T-cell (primary cell): ENCODE results near the gene TMEM163. TPM values are rescaled to one million over a fixed set of nuclear protein-coding genes. Genes with fewer than 3 reads are reported as not detected.
A peak's percentile ranks its signal among the peaks of the same experiment; 100 is the strongest.

Experiments used
- ATAC-seq, 4 experiments: fragments of 200-7000 bp in 3 of 4; fragments of 150-1000 bp in 1 of 4; cut with Tn5 transposase; replicated peaks in 1 of 4; 1 replicate in 3 of 4; 2 replicates in 1 of 4; pipeline ENCODE4 v1.10.0; 2021; ENCODE audit warnings: moderate library complexity in 3 of 4, mild to moderate bottlenecking in 2 of 4, moderate number of reproducible peaks in 1 of 4
- CTCF ChIA-PET, 2 donors: fragments of 300-600 bp; sonication (Branson Sonifier 250); formaldehyde crosslinking; loops; one replicate each; lab custom pipeline; 2022; ENCODE audit warnings: antibody characterized with exemption in 2 of 2; lab: Charles Lee
- POLR2A ChIA-PET, 2 donors: fragments of 300-600 bp; sonication (Branson Sonifier 250); formaldehyde crosslinking; loops; one replicate each; lab custom pipeline; 2022; ENCODE audit warnings: antibody characterized with exemption in 2 of 2; lab: Charles Lee
- DNase-seq, 35 experiments: peaks; one replicate each; pipeline versions ENCODE4 v3.0.0 to v3.0.0-alpha.2; 2013 to 2023
- H3K27ac ChIP-seq: one replicate; pipeline ENCODE4 v1.5.1; 2013; ENCODE audit warnings: low read length
- H3K27me3 ChIP-seq, 2 experiments: replicated peaks in 1 of 2; 1 replicate in 1 of 2; 2 replicates in 1 of 2; pipeline versions ENCODE4 v1.6.1 to v1.7.0; 2013; ENCODE audit warnings: low read length in 1 of 2, mixed read lengths in 1 of 2; ENCODE audit not compliant: control insufficient read depth in 2 of 2, insufficient read depth in 2 of 2; ENCODE audit errors: extremely low read depth in 1 of 2
- H3K36me3 ChIP-seq, 2 donors: 1 replicate in 1 of 2; 2 replicates in 1 of 2; pipeline versions ENCODE4 v1.6.1 to v1.7.0; 2013; ENCODE audit warnings: low read length in 1 of 2; ENCODE audit not compliant: control insufficient read depth in 2 of 2, insufficient read depth in 1 of 2; ENCODE audit errors: extremely low read depth in 1 of 2
- H3K4me1 ChIP-seq, 2 experiments: 1 replicate in 1 of 2; 2 replicates in 1 of 2; pipeline versions ENCODE4 v1.6.1 to v1.7.0; 2013; ENCODE audit warnings: low read length in 2 of 2, mixed read lengths in 1 of 2; ENCODE audit not compliant: insufficient read depth in 2 of 2, control insufficient read depth in 1 of 2; ENCODE audit errors: extremely low read depth in 1 of 2
- H3K4me3 ChIP-seq, 2 donors: 1 replicate in 1 of 2; 2 replicates in 1 of 2; pipeline versions ENCODE4 v1.5.1 to v1.7.0; 2013; ENCODE audit warnings: mild to moderate bottlenecking in 2 of 2, low read length in 1 of 2, moderate library complexity in 1 of 2; ENCODE audit not compliant: control insufficient read depth in 1 of 2; ENCODE audit errors: extremely low read depth in 1 of 2
- H3K9me3 ChIP-seq: 2 replicates; pipeline ENCODE4 v1.7.0; 2013
- H3K27ac Mint-ChIP-seq, 2 donors: one replicate each; pipeline ENCODE4 v1.8.0; 2020 to 2021; ENCODE audit warnings: mild to moderate bottlenecking in 2 of 2, mixed read lengths in 2 of 2
- H3K27me3 Mint-ChIP-seq, 2 donors: one replicate each; pipeline ENCODE4 v1.8.0; 2021 to 2022; ENCODE audit warnings: mixed read lengths in 2 of 2
- H3K36me3 Mint-ChIP-seq: one replicate; pipeline ENCODE4 v1.8.0; 2021; ENCODE audit warnings: mixed read lengths
- H3K4me1 Mint-ChIP-seq, 3 donors: one replicate each; pipeline ENCODE4 v1.8.0; 2020 to 2022; ENCODE audit warnings: mixed read lengths in 3 of 3, mild to moderate bottlenecking in 1 of 3
- H3K4me3 Mint-ChIP-seq, 3 donors: one replicate each; pipeline ENCODE4 v1.8.0; 2020 to 2022; ENCODE audit warnings: mild to moderate bottlenecking in 3 of 3, mixed read lengths in 3 of 3, moderate library complexity in 3 of 3
- H3K9me3 Mint-ChIP-seq, 3 donors: one replicate each; pipeline ENCODE4 v1.8.0; 2020 to 2022; ENCODE audit warnings: mixed read lengths in 3 of 3
- WGBS: methylation state at CpG from one replicate; pipeline ENCODE4 v1.1.5; 2013; ENCODE audit warnings: missing lambda C conversion rate; ENCODE audit not compliant: insufficient coverage; 5-methylcytosine and 5-hydroxymethylcytosine counted together
- total RNA-seq, 35 experiments: library from RNA in 6 of 35; stranded (reverse) in 6 of 35; fragments of 120-200 nt in 1 of 35; gene quantifications; one replicate each; pipeline versions ENCODE4 v1.2.1 to v1.2.4 and lab custom pipeline; 2013 to 2026

The TMEM163 gene
- total RNA-seq, 5 donors from 2014 or later (not counting 1 experiment from before 2014, with no cell fraction given), result 0.18 to 0.73 (median 0.35) TPM

GRCh38 chr2:134455426-134455825 lies 263.4 kb downstream of the TMEM163 start:
- DNase-seq, result peak in 1 of 35 experiments; percentile 18
- ChIA-PET CTCF (interaction anchor here in 1 of 2 donors (1.0 kb wide), 1 partner anchor 442 kb away, joined by 3 read pairs; no protein-coding TSS in a partner anchor), POLR2A (no interaction called here)
- no peaks in the 10 kb centered on the region for H3K4me1 ChIP-seq
- no peak overlapping the region for H3K27ac ChIP-seq
- ATAC-seq, result no peak
- no peaks in the 10 kb centered on the region for H3K27me3 ChIP-seq
- Mint-ChIP-seq H3K27me3 (no peaks in the 10 kb centered on the region), H3K27ac (peak overlapping the region in 1 of 2 donors; percentile 8), H3K4me1 (peaks cover 0 to 1% (median 0%) of the 10 kb centered on the region in 3 donors), H3K9me3 (no peaks in the 10 kb centered on the region), H3K4me3 (no peak overlapping the region), H3K36me3 (peaks cover 19% of the 10 kb centered on the region)
- no peaks in the 10 kb centered on the region for H3K9me3 ChIP-seq
- 92% methylated on average over 10 of the region's 10 CpGs for WGBS
- H3K4me3 ChIP-seq, result no peak overlapping the region
- peaks cover 3 to 13% of the 10 kb centered on the region in 2 donors for H3K36me3 ChIP-seq

GRCh38 chr2:134454931-134455330 lies 263.9 kb downstream of the TMEM163 start:
- peaks cover 0 to 2% (median 0%) of the 10 kb centered on the region in 3 donors for H3K4me1 Mint-ChIP-seq

GRCh38 chr2:134454426-134454825 lies 264.4 kb downstream of the TMEM163 start:
- CTCF ChIA-PET, result interaction anchor here in 1 of 2 donors (1.0 kb wide), 1 partner anchor 443 kb away, joined by 3 read pairs; no protein-coding TSS in a partner anchor
- Mint-ChIP-seq H3K36me3 (peaks cover 19% of the 10 kb centered on the region), H3K9me3 (no peaks in the 10 kb centered on the region), H3K27ac (no peak overlapping the region), H3K27me3 (no peaks in the 10 kb centered on the region), H3K4me1 (peaks cover 0 to 2% (median 0%) of the 10 kb centered on the region in 3 donors), H3K4me3 (no peak overlapping the region)
- Histone ChIP-seq H3K4me3 (no peak overlapping the region), H3K27ac (no peak overlapping the region), H3K9me3 (no peaks in the 10 kb centered on the region), H3K36me3 (peaks cover 3 to 22% of the 10 kb centered on the region in 2 donors), H3K27me3 (no peaks in the 10 kb centered on the region), H3K4me1 (no peaks in the 10 kb centered on the region)
- 100% methylated on average over 3 of the region's 8 CpGs for WGBS
- POLR2A ChIA-PET, result no interaction called here
- no peak for DNase-seq
- ATAC-seq, result no peak

More at GRCh38 chr2:134454931-134455330, 263.9 kb downstream of the TMEM163 start:
- no peaks in the 10 kb centered on the region for H3K27me3 ChIP-seq
- no peak for DNase-seq
- no peak overlapping the region for H3K4me3 ChIP-seq
- peaks cover 3 to 18% of the 10 kb centered on the region in 2 donors for H3K36me3 ChIP-seq
- WGBS, result 94% methylated on average over 4 of the region's 6 CpGs
- H3K4me1 ChIP-seq, result no peaks in the 10 kb centered on the region
- Mint-ChIP-seq H3K9me3 (no peaks in the 10 kb centered on the region), H3K27ac (no peak overlapping the region), H3K27me3 (no peaks in the 10 kb centered on the region), H3K4me3 (no peak overlapping the region), H3K36me3 (peaks cover 19% of the 10 kb centered on the region)
- ChIA-PET CTCF (interaction anchor here in 1 of 2 donors (1.0 kb wide), 1 partner anchor 443 kb away, joined by 3 read pairs; no protein-coding TSS in a partner anchor), POLR2A (no interaction called here)
- no peak overlapping the region for H3K27ac ChIP-seq
- no peak for ATAC-seq
- no peaks in the 10 kb centered on the region for H3K9me3 ChIP-seq

GRCh38 chr2:134453973-134454372 lies 264.8 kb downstream of the TMEM163 start:
- Histone ChIP-seq H3K36me3 (peaks cover 3 to 22% of the 10 kb centered on the region in 2 donors), H3K4me1 (no peaks in the 10 kb centered on the region), H3K27me3 (no peaks in the 10 kb centered on the region), H3K4me3 (no peak overlapping the region), H3K9me3 (no peaks in the 10 kb centered on the region), H3K27ac (no peak overlapping the region)
- H3K27me3 Mint-ChIP-seq, result no peaks in the 10 kb centered on the region
- H3K27ac Mint-ChIP-seq, result no peak overlapping the region
- POLR2A ChIA-PET, result no interaction called here
- CTCF ChIA-PET, result no interaction called here
- no peak overlapping the region for H3K4me3 Mint-ChIP-seq
- H3K4me1 Mint-ChIP-seq, result peaks cover 0 to 2% (median 0%) of the 10 kb centered on the region in 3 donors
- DNase-seq (no peak), ATAC-seq (no peak)
- no peaks in the 10 kb centered on the region for H3K9me3 Mint-ChIP-seq
- 90% methylated on average over 7 of the region's 10 CpGs for WGBS
- H3K36me3 Mint-ChIP-seq, result peaks cover 22% of the 10 kb centered on the region

GRCh38 chr2:134453476-134453875 lies 265.3 kb downstream of the TMEM163 start:
- Mint-ChIP-seq H3K9me3 (no peaks in the 10 kb centered on the region), H3K27me3 (no peaks in the 10 kb centered on the region), H3K4me3 (no peak overlapping the region), H3K36me3 (peaks cover 22% of the 10 kb centered on the region), H3K27ac (no peak overlapping the region), H3K4me1 (peaks cover 0 to 2% (median 0%) of the 10 kb centered on the region in 3 donors)
- POLR2A ChIA-PET, result no interaction called here
- no peaks in the 10 kb centered on the region for H3K4me1 ChIP-seq
- CTCF ChIA-PET, result no interaction called here
- no peaks in the 10 kb centered on the region for H3K9me3 ChIP-seq
- H3K27me3 ChIP-seq, result no peaks in the 10 kb centered on the region
- ATAC-seq (no peak), DNase-seq (no peak)
- H3K36me3 ChIP-seq, result peaks cover 3 to 22% of the 10 kb centered on the region in 2 donors
- H3K27ac ChIP-seq, result no peak overlapping the region
- no peak overlapping the region for H3K4me3 ChIP-seq
- 100% methylated on average over 1 of the region's 4 CpGs for WGBS

GRCh38 chr2:134452042-134452733 lies 266.6 kb downstream of the TMEM163 start:
- Histone ChIP-seq H3K4me3 (no peak overlapping the region), H3K27me3 (no peaks in the 10 kb centered on the region), H3K27ac (no peak overlapping the region), H3K4me1 (no peaks in the 10 kb centered on the region), H3K9me3 (no peaks in the 10 kb centered on the region), H3K36me3 (peaks cover 10 to 26% of the 10 kb centered on the region in 2 donors)
- Mint-ChIP-seq H3K27me3 (no peaks in the 10 kb centered on the region), H3K36me3 (peaks cover 25% of the 10 kb centered on the region), H3K4me1 (peaks cover 0 to 2% (median 0%) of the 10 kb centered on the region in 3 donors), H3K4me3 (no peak overlapping the region), H3K27ac (peak overlapping the region in 1 of 2 donors; percentile 9), H3K9me3 (no peaks in the 10 kb centered on the region)
- no peak for ATAC-seq
- POLR2A ChIA-PET, result no interaction called here
- no peak for DNase-seq
- CTCF ChIA-PET, result interaction anchor here (0.6 to 2.3 kb wide), 11 partner anchors 8 to 563 kb away, joined by 3 to 9 read pairs (median 4); no protein-coding TSS in a partner anchor
- WGBS, result 81% methylated on average over 5 of the region's 9 CpGs
